Measurements from ENCODE around the gene CLASP1.

DNA sequence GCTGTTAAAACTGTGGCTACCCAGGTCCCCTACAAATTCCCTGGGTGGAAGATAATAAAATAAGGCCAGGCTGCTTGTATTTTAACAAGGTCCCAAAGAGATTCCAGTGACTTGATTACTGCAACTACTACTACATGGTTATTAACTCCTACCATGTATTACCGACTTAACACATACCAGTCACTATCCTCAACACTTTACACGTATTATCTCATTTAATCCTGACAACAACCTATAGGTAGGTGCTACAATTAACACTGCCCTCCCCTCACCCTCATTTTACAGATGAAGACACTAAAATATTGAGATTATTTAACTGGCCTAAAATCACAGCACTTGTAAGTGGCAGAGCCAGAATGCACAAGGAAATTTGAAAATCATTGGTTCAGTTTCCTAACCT, 5.4 kb downstream of the CLASP1 start:
- TF ChIP-seq, protein P1, sequence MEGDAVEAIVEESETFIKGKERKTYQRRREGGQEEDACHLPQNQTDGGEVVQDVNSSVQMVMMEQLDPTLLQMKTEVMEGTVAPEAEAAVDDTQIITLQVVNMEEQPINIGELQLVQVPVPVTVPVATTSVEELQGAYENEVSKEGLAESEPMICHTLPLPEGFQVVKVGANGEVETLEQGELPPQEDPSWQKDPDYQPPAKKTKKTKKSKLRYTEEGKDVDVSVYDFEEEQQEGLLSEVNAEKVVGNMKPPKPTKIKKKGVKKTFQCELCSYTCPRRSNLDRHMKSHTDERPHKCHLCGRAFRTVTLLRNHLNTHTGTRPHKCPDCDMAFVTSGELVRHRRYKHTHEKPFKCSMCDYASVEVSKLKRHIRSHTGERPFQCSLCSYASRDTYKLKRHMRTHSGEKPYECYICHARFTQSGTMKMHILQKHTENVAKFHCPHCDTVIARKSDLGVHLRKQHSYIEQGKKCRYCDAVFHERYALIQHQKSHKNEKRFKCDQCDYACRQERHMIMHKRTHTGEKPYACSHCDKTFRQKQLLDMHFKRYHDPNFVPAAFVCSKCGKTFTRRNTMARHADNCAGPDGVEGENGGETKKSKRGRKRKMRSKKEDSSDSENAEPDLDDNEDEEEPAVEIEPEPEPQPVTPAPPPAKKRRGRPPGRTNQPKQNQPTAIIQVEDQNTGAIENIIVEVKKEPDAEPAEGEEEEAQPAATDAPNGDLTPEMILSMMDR (IDR thresholded peaks at IDR 0.05), result no peak
- TF ChIP-seq POLR2AphosphoS5 (IDR thresholded peaks at IDR 0.05) (no peak), POLR2A (IDR thresholded peaks at IDR 0.05) (no peak), EP300 (IDR thresholded peaks at IDR 0.05) (no peak)

All from sigmoid colon (tissue), 4 donors.